Activated T-helper 9 cell treated with anti-CD3 and anti-CD28 coated beads, Interleukin-2, amount 50 U/mL, for 16 hours (primary cell): ENCODE measurements around the gene MRGPRG.

Experiments
- DNase-seq: peaks from one replicate; pipeline ENCODE4 v3.0.0-alpha.2; 2020; ENCODE audit warnings: low read depth

Gene MRGPRG

GRCh38 chr11:3206922-3207204 lies 11.8 kb downstream of the MRGPRG start:
- no peak for DNase-seq

- DNase-seq = no peak
Measured at GRCh38 chr11:3206156-3206921, 12.3 kb downstream of the MRGPRG start.

- DNase-seq = no peak
Measured at GRCh38 chr11:3205261-3206155, 13.1 kb downstream of the MRGPRG start.

GRCh38 chr11:3204141-3205015 lies 14.2 kb downstream of the MRGPRG start:
- DNase-seq = no peak

GRCh38 chr11:3203221-3204043 lies 15.2 kb downstream of the MRGPRG start:
- DNase-seq = no peak

- no peak for DNase-seq
Measured at GRCh38 chr11:3202759-3203158, 15.9 kb downstream of the MRGPRG start.

GRCh38 chr11:3202305-3202704 lies 16.3 kb downstream of the MRGPRG start:
- DNase-seq = no peak

GRCh38 chr11:3201677-3202181 lies 16.9 kb downstream of the MRGPRG start:
- no peak for DNase-seq

- no peak for DNase-seq
Measured at GRCh38 chr11:3201112-3201581, 17.5 kb downstream of the MRGPRG start.

GRCh38 chr11:3200388-3201111 lies 18.1 kb downstream of the MRGPRG start:
- no peak for DNase-seq

GRCh38 chr11:3199537-3200295 lies 18.9 kb downstream of the MRGPRG start:
- DNase-seq = no peak

- DNase-seq = no peak
Measured at GRCh38 chr11:3198815-3199214, 19.8 kb downstream of the MRGPRG start.

GRCh38 chr11:3197878-3198528 lies 20.6 kb downstream of the MRGPRG start:
- no peak for DNase-seq

GRCh38 chr11:3197044-3197695 lies 21.4 kb downstream of the MRGPRG start:
- no peak for DNase-seq

- no peak for DNase-seq
Measured at GRCh38 chr11:3196161-3197043, 22.2 kb downstream of the MRGPRG start.

- no peak for DNase-seq
Measured at GRCh38 chr11:3195251-3196160, 23.1 kb downstream of the MRGPRG start.
